Colonic mucosa (tissue), 4 donors: Measurements from ENCODE around the gene MARCHF10. TPM values are rescaled to one million over a fixed set of nuclear protein-coding genes. Genes with fewer than 3 reads are reported as not detected.

Source experiments
- DNase-seq: peaks from one replicate; pipeline ENCODE4 v3.0.0-alpha.2; 2020
- H3K27ac ChIP-seq: fragments of 200-600 bp; one replicate; pipeline ENCODE4 v1.8.0; 2021
- H3K27me3 ChIP-seq: fragments of 200-600 bp; one replicate; pipeline ENCODE4 v1.8.0; 2021
- H3K36me3 ChIP-seq: fragments of 200-600 bp; one replicate; pipeline ENCODE4 v1.8.0; 2021
- H3K4me1 ChIP-seq: fragments of 200-600 bp; one replicate; pipeline ENCODE4 v1.8.0; 2021; ENCODE audit warnings: mild to moderate bottlenecking
- H3K4me3 ChIP-seq: fragments of 200-600 bp; one replicate; pipeline ENCODE4 v1.8.0; 2021
- H3K9ac ChIP-seq, 2 donors: one replicate each; pipeline ENCODE4 v1.7.0; 2013; ENCODE audit warnings: control low read depth in 2 of 2, low read depth in 2 of 2, low read length in 2 of 2
- H3K9me3 ChIP-seq: fragments of 200-600 bp; one replicate; pipeline ENCODE4 v1.8.0; 2021
- CTCF ChIP-seq: fragments of 200-600 bp; IDR thresholded peaks from one replicate; pipeline ENCODE4 v1.8.0; 2022; ENCODE audit warnings: antibody characterized with exemption, mild to moderate bottlenecking
- intact Hi-C: fragments of 100-400 bp; cut with DNase I; formaldehyde crosslinking; loops from one replicate; pipeline ENCODE4 v1.14.1; 2022
- total RNA-seq, 2 donors: library from RNA; stranded (reverse); fragmentation: NEBNext Ultra II Directional in 1 of 2; extraction: Animal tissue kit (Norgen Biotek cat#: 25700) in 1 of 2; gene quantifications; one replicate each; pipeline ENCODE4 v1.2.1, GENCODE V29; 2021
- donor health status: healthy.
- donor health status: DM: no; HTN: no; CAD: no.
- donor health status: DM: no; HTN: no; CAD: no.

The MARCHF10 gene
- total RNA-seq, 2 donors from 2014 or later: not detected

- no peak for TF ChIP-seq CTCF
- no peaks in the 10 kb centered on the region for H3K9me3 ChIP-seq
- no peak overlapping the region for H3K9ac ChIP-seq
- no peak overlapping the region for H3K4me3 ChIP-seq
- no peaks in the 10 kb centered on the region for H3K4me1 ChIP-seq
- no peaks in the 10 kb centered on the region for H3K36me3 ChIP-seq
- DNase-seq: no peak
- H3K27me3 ChIP-seq: no peaks in the 10 kb centered on the region
- no peak overlapping the region for H3K27ac ChIP-seq
- intact Hi-C loops: no loop called here
Measured at GRCh38 chr17:62818526-62818925, 10.4 kb upstream of the MARCHF10 start.

GRCh38 chr17:62816282-62816839 is 8.2 kb upstream of the MARCHF10 start:
- no peak for TF ChIP-seq CTCF

GRCh38 chr17:62809656-62810055 is 1.5 kb upstream of the MARCHF10 start:
- DNase-seq: no peak
- no peak overlapping the region for H3K4me3 ChIP-seq
- no peak overlapping the region for H3K9ac ChIP-seq
- intact Hi-C loops: no loop called here
- no peak for TF ChIP-seq CTCF
- H3K27me3 ChIP-seq: peaks cover 6% of the 10 kb centered on the region
- no peaks in the 10 kb centered on the region for H3K9me3 ChIP-seq
- H3K27ac ChIP-seq: no peak overlapping the region
- peaks cover 5% of the 10 kb centered on the region for H3K4me1 ChIP-seq
- no peaks in the 10 kb centered on the region for H3K36me3 ChIP-seq

More at GRCh38 chr17:62816282-62816839, 8.2 kb upstream of the MARCHF10 start:
- Histone ChIP-seq H3K36me3 (no peaks in the 10 kb centered on the region), H3K4me3 (no peak overlapping the region), H3K9ac (no peak overlapping the region), H3K4me1 (no peaks in the 10 kb centered on the region), H3K9me3 (no peaks in the 10 kb centered on the region), H3K27me3 (no peaks in the 10 kb centered on the region), H3K27ac (no peak overlapping the region)
- intact Hi-C loops: no loop called here
- no peak for DNase-seq

GRCh38 chr17:62808576-62808970 is 459 bp upstream of the MARCHF10 start:
- no peak for TF ChIP-seq CTCF
- Histone ChIP-seq H3K9me3 (no peaks in the 10 kb centered on the region), H3K27ac (no peak overlapping the region)

GRCh38 chr17:62805234-62805633 is 2.9 kb downstream of the MARCHF10 start:
- intact Hi-C loops: no loop called here

More at GRCh38 chr17:62808576-62808970, 459 bp upstream of the MARCHF10 start:
- peaks cover 5% of the 10 kb centered on the region for H3K4me1 ChIP-seq
- no peaks in the 10 kb centered on the region for H3K36me3 ChIP-seq
- no peak overlapping the region for H3K4me3 ChIP-seq
- no peak overlapping the region for H3K9ac ChIP-seq
- no peak for DNase-seq
- peaks cover 6% of the 10 kb centered on the region for H3K27me3 ChIP-seq
- intact Hi-C loops: no loop called here

More at GRCh38 chr17:62805234-62805633, 2.9 kb downstream of the MARCHF10 start:
- no peak overlapping the region for H3K4me3 ChIP-seq
- peaks cover 6% of the 10 kb centered on the region for H3K27me3 ChIP-seq
- no peak overlapping the region for H3K27ac ChIP-seq
- TF ChIP-seq CTCF: no peak
- no peaks in the 10 kb centered on the region for H3K36me3 ChIP-seq
- no peak overlapping the region for H3K9ac ChIP-seq
- DNase-seq: no peak
- peaks cover 5% of the 10 kb centered on the region for H3K4me1 ChIP-seq
- H3K9me3 ChIP-seq: no peaks in the 10 kb centered on the region
